Hematopoietic multipotent progenitor cell (in vitro differentiated cells): ENCODE measurements around the gene HLTF. TPM values are rescaled to one million over a fixed set of nuclear protein-coding genes. Genes with fewer than 3 reads are reported as not detected.

Source experiments
- DNase-seq, 3 donors: peaks; one replicate each; pipeline ENCODE4 v3.0.0-alpha.2; 2011 to 2015; ENCODE audit warnings: low read depth in 2 of 3, low spot score in 2 of 3
- total RNA-seq: library from RNA; depleted of rRNA; stranded (reverse); fragments of >200 nt; gene quantifications from one replicate; pipeline ENCODE4 v1.2.3, GENCODE V29; 2012

Gene HLTF
- total RNA-seq, 1 donor: 22.4 TPM

GRCh38 chr3:149090461-149090860, 4.1 kb upstream of the HLTF start:
- DNase-seq: no peak

- DNase-seq: no peak
These were observed 3.1 kb upstream of the HLTF start for GRCh38 chr3:149089395-149089794.

GRCh38 chr3:149087208-149087607, 875 bp upstream of the HLTF start:
- DNase-seq: no peak

- DNase-seq: peak in 2 of 3 donors; percentile 60 to 62
These were observed 503 bp downstream of the HLTF start for GRCh38 chr3:149085828-149086231.

GRCh38 chr3:149081772-149082171, 4.6 kb downstream of the HLTF start:
- DNase-seq: no peak

- no peak for DNase-seq
These were observed 5.6 kb downstream of the HLTF start for GRCh38 chr3:149080699-149081091.

- no peak for DNase-seq
These were observed 6.2 kb downstream of the HLTF start for GRCh38 chr3:149080011-149080698.

GRCh38 chr3:149077628-149078027, 8.7 kb downstream of the HLTF start:
- no peak for DNase-seq

- DNase-seq: no peak
These were observed 18.4 kb downstream of the HLTF start for GRCh38 chr3:149067883-149068282.

GRCh38 chr3:149061776-149062175, 24.6 kb downstream of the HLTF start:
- no peak for DNase-seq

GRCh38 chr3:149058602-149059001, 27.7 kb downstream of the HLTF start:
- DNase-seq: no peak

GRCh38 chr3:149058198-149058597, 28.1 kb downstream of the HLTF start:
- no peak for DNase-seq

- DNase-seq: no peak
These were observed 30.8 kb downstream of the HLTF start for GRCh38 chr3:149055575-149055974.

- DNase-seq: no peak
These were observed 41.8 kb downstream of the HLTF start for GRCh38 chr3:149044339-149045083.

GRCh38 chr3:149042789-149043386, 43.4 kb downstream of the HLTF start:
- DNase-seq: no peak

- DNase-seq: no peak
These were observed 48.0 kb downstream of the HLTF start for GRCh38 chr3:149038322-149038721.

- no peak for DNase-seq
These were observed 48.6 kb downstream of the HLTF start for GRCh38 chr3:149037684-149038083.

GRCh38 chr3:149031096-149031495, 55.2 kb downstream of the HLTF start:
- DNase-seq: no peak

- no peak for DNase-seq
These were observed 59.6 kb downstream of the HLTF start for GRCh38 chr3:149026718-149027117.

- no peak for DNase-seq
These were observed 62.4 kb downstream of the HLTF start for GRCh38 chr3:149023951-149024350.

GRCh38 chr3:149021830-149022229, 64.5 kb downstream of the HLTF start:
- no peak for DNase-seq

- no peak for DNase-seq
These were observed 65.5 kb downstream of the HLTF start for GRCh38 chr3:149020839-149021252.
